Omental fat pad (tissue), 4 donors: ENCODE data around the gene WDR88. TPM values are rescaled to one million over a fixed set of nuclear protein-coding genes. Genes with fewer than 3 reads are reported as not detected.

Experiments
- ATAC-seq: fragments of 150-250 bp; one replicate; pipeline ENCODE4 v1.9.1; 2016; ENCODE audit warnings: mild to moderate bottlenecking, moderate library complexity; ENCODE audit not compliant: low FRiP score
- DNase-seq: peaks from one replicate; pipeline ENCODE4 v3.0.0-alpha.2; 2019; ENCODE audit warnings: low spot score
- total RNA-seq, 4 donors: library from RNA; depleted of rRNA; stranded (reverse); fragments of >200 nt; gene quantifications; one replicate each; pipeline ENCODE4 v1.1.0, GENCODE V29; 2016
- TF ChIP-seq, protein P1 (sequence below), 3 donors: fragments of 450-650 bp; IDR thresholded peaks; one replicate each; pipeline ENCODE4 v1.5.1; 2016 to 2017; ENCODE audit warnings: antibody characterized with exemption in 3 of 3, mild to moderate bottlenecking in 3 of 3, moderate library complexity in 2 of 3

The WDR88 gene, protein sequence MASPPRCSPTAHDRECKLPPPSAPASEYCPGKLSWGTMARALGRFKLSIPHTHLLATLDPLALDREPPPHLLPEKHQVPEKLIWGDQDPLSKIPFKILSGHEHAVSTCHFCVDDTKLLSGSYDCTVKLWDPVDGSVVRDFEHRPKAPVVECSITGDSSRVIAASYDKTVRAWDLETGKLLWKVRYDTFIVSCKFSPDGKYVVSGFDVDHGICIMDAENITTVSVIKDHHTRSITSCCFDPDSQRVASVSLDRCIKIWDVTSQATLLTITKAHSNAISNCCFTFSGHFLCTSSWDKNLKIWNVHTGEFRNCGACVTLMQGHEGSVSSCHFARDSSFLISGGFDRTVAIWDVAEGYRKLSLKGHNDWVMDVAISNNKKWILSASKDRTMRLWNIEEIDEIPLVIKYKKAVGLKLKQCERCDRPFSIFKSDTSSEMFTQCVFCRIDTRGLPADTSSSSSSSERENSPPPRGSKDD
- not detected for total RNA-seq

DNA sequence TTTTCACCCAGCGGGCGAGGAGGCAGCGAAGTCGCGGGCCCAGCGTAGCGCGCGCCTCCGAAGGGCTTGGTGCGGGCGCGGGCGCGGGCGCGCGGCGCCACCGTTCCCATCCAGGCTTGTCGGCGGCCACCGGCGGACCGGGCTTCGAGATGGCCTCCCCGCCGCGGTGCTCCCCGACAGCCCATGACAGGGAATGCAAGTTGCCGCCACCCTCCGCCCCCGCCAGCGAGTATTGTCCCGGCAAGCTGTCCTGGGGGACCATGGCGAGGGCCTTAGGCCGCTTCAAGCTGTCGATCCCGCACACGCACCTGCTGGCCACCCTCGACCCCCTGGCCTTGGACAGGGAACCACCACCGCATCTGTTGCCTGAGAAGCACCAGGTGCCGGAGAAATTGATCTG lies at the start of gene WDR88:
Gene WDR88 (plus strand): TSS at position 94 of the 400 bp plus-strand sequence. CDS start 56 bp downstream, at position 150.
- TF ChIP-seq, protein P1, sequence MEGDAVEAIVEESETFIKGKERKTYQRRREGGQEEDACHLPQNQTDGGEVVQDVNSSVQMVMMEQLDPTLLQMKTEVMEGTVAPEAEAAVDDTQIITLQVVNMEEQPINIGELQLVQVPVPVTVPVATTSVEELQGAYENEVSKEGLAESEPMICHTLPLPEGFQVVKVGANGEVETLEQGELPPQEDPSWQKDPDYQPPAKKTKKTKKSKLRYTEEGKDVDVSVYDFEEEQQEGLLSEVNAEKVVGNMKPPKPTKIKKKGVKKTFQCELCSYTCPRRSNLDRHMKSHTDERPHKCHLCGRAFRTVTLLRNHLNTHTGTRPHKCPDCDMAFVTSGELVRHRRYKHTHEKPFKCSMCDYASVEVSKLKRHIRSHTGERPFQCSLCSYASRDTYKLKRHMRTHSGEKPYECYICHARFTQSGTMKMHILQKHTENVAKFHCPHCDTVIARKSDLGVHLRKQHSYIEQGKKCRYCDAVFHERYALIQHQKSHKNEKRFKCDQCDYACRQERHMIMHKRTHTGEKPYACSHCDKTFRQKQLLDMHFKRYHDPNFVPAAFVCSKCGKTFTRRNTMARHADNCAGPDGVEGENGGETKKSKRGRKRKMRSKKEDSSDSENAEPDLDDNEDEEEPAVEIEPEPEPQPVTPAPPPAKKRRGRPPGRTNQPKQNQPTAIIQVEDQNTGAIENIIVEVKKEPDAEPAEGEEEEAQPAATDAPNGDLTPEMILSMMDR (IDR thresholded peaks at IDR 0.05): no peak
- no peak for ATAC-seq

DNA sequence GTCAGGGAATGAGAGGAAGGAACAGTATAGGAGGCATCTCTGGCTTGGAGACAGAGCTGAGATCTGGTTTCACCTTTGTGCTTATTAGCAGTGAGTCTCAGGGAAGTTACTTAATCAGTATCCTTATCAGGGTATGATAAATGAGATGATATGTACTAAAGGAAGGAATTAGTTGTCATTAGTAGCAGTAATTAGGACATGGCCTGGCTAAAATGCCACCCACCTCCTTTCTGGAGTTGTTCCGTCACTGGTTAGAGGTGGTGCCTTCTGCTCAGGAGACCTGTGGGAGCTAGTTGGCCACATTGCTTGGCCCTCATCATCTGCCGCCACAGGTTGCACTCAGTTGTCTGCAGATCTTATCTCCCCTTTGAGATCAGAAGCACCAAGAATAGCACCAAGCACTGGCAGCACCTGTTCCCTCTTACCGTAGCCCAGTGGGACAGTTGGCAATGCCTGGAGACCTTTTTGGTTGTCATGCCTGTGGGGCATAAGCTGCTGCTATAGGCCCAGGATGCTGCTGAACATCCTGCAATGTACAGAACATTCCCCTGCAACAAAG lies 46.3 kb upstream of the WDR88 start:
- DNase-seq: no peak
- ATAC-seq: no peak
- TF ChIP-seq, protein P1 (IDR thresholded peaks at IDR 0.05): no peak

More for the DNA sequence above, at the start of gene WDR88:
- no peak for DNase-seq

DNA sequence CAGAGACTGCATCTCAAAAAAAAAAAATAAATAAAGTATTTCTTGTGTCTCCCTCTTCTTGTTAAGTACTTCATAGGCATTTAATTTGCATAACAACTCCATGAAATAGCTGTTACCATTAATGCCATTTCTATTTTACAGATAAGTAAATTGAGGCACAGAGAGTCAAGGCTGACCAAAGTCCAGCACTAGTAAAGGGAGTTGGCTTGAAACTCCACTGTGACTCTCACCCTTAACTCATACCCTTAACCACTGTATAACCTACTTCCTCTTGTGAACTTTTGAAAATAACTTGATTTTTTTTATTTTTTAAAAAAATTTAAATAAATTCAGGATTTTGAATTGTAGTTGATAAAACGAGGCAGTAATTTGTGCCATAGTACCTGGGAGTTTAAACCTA lies 45.0 kb upstream of the WDR88 start:
- ATAC-seq (no peak), DNase-seq (no peak)
- TF ChIP-seq, protein P1 (IDR thresholded peaks at IDR 0.05): no peak

DNA sequence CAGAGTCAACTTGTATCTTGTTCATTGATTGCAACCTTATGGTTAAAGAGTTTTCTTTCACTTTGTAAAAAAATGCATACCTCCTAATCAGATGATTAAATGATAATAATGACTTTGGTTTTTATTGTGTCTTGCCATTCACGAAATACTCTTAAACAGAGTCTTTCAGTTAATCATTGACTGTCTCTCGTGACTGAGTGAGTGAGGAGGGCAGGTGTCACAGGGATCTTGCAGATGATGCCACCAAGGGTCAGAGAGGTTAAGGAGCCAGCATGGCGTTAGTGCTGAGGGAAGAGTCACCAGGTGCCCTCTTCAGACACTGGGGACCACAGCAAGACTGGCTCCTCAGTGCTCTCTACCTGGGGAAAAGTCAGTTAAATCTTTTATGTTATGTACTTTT lies 42.9 kb upstream of the WDR88 start:
- TF ChIP-seq, protein P1 (IDR thresholded peaks at IDR 0.05): no peak
- no peak for ATAC-seq
- no peak for DNase-seq

DNA sequence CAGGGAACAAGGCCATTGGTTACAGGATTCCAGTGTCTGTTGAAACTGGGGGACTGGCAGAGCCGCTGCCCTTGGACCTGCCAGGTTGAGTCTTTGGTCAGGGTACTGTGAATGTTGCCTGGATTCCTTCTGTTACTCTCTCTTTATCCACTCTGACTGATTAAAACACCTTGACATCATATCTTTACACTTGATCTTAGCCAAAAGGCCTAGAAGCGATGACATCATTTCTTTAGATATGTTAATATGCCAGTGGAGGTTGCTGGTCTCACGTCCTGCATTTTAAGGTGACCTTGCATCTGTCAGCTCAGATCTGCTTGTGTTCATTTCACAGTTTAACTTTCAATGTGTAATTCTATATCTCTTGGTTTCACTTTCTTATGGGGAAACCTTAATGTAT lies 41.7 kb upstream of the WDR88 start:
- ATAC-seq: no peak
- no peak for DNase-seq
- TF ChIP-seq, protein P1 (IDR thresholded peaks at IDR 0.05): no peak

DNA sequence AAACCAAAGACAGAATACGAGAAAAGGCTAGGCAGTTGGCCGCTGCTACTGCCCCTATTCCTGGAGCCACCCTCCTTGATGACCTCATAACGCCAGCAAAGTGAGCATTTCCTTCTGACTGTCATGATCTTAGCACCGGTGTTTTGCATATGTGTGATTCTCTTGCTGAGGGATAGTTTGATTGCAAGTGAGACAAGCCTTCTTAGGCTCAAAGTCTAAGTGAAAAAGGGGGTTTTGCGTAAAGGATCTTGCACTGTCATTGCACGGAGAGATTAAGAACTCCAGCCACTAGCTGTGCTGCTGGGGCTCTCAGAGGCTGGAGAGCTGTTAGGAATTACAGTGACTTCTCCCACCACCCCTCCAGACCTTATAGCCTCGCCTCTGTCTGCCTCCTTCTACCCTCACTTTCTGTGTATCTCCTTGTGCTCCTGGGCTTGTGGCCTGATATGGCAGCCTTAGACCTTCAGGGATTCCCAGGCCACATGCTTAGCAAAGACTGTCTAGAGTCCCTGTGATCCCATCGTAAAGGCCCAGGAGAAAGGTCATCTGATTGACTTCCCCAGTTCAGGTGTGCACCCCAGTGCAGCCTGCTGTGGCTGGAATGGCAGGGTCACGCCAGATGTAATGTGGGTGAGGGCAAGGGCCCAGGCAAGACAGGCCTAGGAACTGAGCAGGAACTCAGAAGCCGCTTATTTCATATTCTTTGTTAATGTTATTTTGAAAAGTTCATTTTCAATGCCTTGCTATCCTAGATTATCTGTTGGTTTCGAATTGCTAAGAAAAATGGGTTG lies 38.3 kb upstream of the WDR88 start:
- TF ChIP-seq, protein P1 (IDR thresholded peaks at IDR 0.05): no peak
- no peak for DNase-seq
- no peak for ATAC-seq
